ENCODE measurements around the gene TTLL6. TPM values are rescaled to one million over a fixed set of nuclear protein-coding genes. Genes with fewer than 3 reads are reported as not detected.

The TTLL6 gene
- total RNA-seq, 1 donor from 2014 or later: not detected

- intact Hi-C loops (cut with micrococcal nuclease): loop anchor here (2.0 kb wide), 1 partner anchor 103 kb away; no protein-coding TSS in a partner anchor
These were observed 101.3 kb downstream of the TTLL6 start for GRCh38 chr17:48715496-48716399.

Other genes with a start within 250 kb of the TTLL6 start
- 9.0 and 10.0 TPM in 2 replicates for gene HOXB4, start 238.9 kb downstream of the TTLL6 start, total RNA-seq
- 10.3 and 12.8 TPM in 2 replicates for gene HOXB3, start 227.0 kb downstream of the TTLL6 start, total RNA-seq
- 0.37 and 0.56 TPM in 2 replicates for gene HOXB5, start 223.4 kb downstream of the TTLL6 start, total RNA-seq
- 0.20 and 0.25 TPM in 2 replicates for gene HOXB6, start 212.2 kb downstream of the TTLL6 start, total RNA-seq
- gene HOXB7, start 206.2 kb downstream of the TTLL6 start, total RNA-seq: 0.66 and 1.1 TPM in 2 replicates
- not detected in 2 replicates for gene HOXB8, start 201.9 kb downstream of the TTLL6 start, total RNA-seq
- 0.10 and 0.15 TPM in 2 replicates for gene HOXB9, start 190.9 kb downstream of the TTLL6 start, total RNA-seq
- gene PRAC1, start 94.7 kb downstream of the TTLL6 start, total RNA-seq: not detected in 2 replicates
- not detected in 2 replicates for gene PRAC2, start 94.0 kb downstream of the TTLL6 start, total RNA-seq
- not detected in 2 replicates for gene HOXB13, start 88.5 kb downstream of the TTLL6 start, total RNA-seq
- gene CALCOCO2, start 13.8 kb upstream of the TTLL6 start, total RNA-seq: 158 and 165 TPM in 2 replicates
- gene ATP5MC1, start 75.6 kb upstream of the TTLL6 start, total RNA-seq: 89.3 and 101 TPM in 2 replicates
- 104 and 108 TPM in 2 replicates for gene UBE2Z, start 91.2 kb upstream of the TTLL6 start, total RNA-seq
- gene SNF8, start 127.6 kb upstream of the TTLL6 start, total RNA-seq: 140 and 147 TPM in 2 replicates
- not detected in 2 replicates for gene GIP, start 151.4 kb upstream of the TTLL6 start, total RNA-seq
- 0.02 and 0.10 TPM in 2 replicates for gene IGF2BP1, start 180.2 kb upstream of the TTLL6 start, total RNA-seq

Measured in T-helper 1 cell treated with Interleukin-12 subunit alpha and Interleukin-12 subunit beta and Interleukin-4 antibody, amounts not matched to agents 30 ng/mL and 1 ng/mL, for 36 hours (primary cell).